CD4-positive, alpha-beta T cell treated with Interleukin-4 for 4 hours (primary cell): ENCODE results near the gene ATP8B4.
A peak's percentile ranks its signal among the peaks of the same experiment; 100 is the strongest.
"Not testable (repeated sequence)": the region's sequence is repeated elsewhere in the genome, so short reads cannot be mapped to it uniquely, and the experiment has no call there.

Experiments
- DNase-seq: peaks from one replicate; pipeline ENCODE4 v3.0.0-alpha.2; 2020

ATP8B4 gene, protein sequence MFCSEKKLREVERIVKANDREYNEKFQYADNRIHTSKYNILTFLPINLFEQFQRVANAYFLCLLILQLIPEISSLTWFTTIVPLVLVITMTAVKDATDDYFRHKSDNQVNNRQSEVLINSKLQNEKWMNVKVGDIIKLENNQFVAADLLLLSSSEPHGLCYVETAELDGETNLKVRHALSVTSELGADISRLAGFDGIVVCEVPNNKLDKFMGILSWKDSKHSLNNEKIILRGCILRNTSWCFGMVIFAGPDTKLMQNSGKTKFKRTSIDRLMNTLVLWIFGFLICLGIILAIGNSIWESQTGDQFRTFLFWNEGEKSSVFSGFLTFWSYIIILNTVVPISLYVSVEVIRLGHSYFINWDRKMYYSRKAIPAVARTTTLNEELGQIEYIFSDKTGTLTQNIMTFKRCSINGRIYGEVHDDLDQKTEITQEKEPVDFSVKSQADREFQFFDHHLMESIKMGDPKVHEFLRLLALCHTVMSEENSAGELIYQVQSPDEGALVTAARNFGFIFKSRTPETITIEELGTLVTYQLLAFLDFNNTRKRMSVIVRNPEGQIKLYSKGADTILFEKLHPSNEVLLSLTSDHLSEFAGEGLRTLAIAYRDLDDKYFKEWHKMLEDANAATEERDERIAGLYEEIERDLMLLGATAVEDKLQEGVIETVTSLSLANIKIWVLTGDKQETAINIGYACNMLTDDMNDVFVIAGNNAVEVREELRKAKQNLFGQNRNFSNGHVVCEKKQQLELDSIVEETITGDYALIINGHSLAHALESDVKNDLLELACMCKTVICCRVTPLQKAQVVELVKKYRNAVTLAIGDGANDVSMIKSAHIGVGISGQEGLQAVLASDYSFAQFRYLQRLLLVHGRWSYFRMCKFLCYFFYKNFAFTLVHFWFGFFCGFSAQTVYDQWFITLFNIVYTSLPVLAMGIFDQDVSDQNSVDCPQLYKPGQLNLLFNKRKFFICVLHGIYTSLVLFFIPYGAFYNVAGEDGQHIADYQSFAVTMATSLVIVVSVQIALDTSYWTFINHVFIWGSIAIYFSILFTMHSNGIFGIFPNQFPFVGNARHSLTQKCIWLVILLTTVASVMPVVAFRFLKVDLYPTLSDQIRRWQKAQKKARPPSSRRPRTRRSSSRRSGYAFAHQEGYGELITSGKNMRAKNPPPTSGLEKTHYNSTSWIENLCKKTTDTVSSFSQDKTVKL

GRCh38 chr15:50119063-50120040, at the start of gene ATP8B4:
TSS of gene ATP8B4 (minus strand) at chr15:50119233. CDS start at chr15:50106966, 12,267 bp downstream.
- DNase-seq = no peak

DNA sequence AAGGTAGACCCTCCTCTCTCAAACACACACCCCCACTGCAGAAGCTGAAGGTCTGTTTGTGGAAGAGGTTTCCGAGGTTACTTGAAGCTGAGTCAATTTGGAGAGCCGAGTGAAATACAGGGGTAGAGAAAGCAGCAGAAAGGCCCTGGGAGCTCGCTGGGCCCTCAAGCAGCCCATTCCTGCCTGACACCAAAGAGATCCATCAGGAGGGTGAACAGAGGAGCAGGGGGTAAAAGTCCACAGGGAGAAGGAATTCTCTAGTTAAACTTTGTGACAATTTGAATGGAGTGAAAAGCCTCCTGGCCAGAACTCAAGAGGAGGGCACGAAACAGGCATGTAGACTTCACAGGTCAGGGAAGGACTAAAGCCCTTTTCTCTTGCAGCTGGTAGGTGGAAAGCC, 49.3 kb upstream of the ATP8B4 start:
- no peak for DNase-seq

DNA sequence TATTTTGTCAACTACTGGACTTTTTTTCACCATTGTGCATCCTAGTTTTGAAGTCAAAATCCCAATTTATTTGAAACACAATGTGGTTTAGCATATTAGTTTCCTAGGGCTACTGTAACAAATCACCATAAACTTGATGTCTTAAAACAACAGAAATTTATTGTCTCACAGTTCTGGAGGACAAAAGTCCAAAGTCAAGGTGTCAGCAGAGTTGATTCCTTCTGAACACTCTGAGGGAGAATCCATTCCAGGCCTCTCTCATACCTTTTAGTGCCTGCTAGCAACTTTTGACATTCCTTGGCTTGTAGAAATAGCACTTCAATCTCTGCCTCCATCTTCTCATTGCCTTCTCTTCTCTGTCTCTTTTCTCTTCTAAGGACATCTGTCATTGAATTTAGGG, 48.1 kb upstream of the ATP8B4 start:
- no peak for DNase-seq

DNA sequence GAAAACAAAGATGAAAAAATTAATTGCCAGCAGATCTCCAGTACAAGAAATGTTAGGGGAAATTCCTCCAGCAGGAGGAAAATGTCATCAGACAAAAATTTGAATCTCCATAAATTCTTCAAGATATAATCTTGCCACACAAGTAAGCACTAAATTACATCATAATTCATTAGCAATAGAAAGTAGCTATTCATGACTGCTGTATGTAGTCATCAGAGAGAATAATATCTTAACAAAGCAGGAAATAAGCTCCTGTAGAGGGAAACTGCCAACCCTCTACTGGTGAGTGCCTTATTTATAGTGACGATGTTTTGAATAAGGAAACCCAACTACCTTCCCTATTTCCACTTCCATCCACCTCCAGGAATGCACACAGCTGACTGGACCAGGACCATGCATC, 47.2 kb upstream of the ATP8B4 start:
- no peak for DNase-seq

DNA sequence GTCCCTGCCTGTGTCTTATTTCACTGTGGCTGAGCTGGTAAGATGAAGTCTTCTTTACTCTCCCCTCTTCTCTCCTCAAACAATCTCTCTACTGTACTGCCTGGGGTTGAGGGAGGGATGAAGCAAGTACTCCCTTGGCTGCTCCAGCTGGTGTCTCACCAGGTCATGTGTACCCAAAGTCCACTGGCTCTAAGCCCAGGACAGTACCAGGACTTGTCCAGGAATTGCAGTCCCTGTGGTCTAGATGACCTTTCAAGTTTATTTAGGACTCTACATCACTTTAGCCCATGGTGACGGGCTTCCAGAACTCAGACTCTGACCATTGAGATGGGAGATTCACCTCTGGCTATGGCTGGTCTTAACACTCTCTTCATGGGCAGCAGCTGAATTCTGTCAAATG, 45.4 kb upstream of the ATP8B4 start:
- no peak for DNase-seq

DNA sequence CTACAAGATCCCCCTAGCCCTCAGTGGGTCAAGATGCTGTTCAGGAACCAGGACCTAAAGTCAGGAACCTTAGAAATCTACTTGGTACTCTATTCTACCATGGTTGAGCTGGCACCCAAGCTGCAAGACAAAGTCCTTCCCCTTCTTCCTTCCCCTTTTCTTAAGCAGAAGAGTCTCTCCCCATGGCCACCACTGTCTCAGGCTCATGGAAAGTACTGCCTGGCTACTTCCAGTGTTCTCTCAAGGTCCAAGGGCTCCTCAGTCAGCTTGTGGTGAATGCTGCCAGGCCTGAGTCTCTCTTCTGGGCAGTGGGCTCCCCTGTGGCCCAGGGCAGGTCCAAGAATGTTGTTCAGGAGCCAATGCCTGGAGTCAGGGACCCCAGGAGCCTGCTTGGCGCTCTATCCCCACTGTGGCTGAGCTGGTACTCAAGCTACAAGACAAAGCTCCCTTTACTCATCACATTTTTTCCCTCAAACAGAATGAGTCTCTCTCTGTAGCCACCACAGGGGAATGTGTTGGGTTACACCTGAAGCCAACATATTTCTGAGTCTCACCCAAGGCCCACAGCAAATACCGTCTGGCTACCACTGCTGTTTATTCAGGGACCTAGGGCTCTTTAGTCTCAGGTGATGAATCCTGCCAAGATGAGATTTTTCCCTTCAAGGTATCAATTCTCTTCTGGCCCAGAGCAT, 44.8 kb upstream of the ATP8B4 start:
- DNase-seq = no peak

- DNase-seq = no peak
Measured at GRCh38 chr15:50162969-50163718, 44.1 kb upstream of the ATP8B4 start.

- DNase-seq = not testable (repeated sequence)
Measured at GRCh38 chr15:50158236-50158635, 39.2 kb upstream of the ATP8B4 start.

GRCh38 chr15:50151476-50151875, 32.4 kb upstream of the ATP8B4 start:
- no peak for DNase-seq

DNA sequence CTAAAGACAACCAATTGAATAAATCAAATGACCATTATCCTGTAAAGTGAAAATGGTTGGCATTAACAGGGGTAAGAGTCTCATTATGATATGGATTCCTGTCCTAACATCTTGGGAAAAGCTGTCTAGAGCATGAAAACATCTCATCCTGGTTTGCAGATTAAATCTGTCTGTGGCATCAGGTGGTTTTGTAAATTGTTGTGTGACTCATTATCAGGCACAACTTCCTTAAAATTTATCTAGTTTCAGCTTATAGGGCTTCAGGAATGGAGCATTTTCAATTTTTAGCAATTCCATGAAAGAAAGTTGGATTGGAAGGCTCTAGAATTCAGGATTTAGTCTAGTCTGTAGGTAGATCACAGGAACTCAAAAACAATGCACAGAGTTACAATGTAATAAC, 31.8 kb upstream of the ATP8B4 start:
- no peak for DNase-seq

DNA sequence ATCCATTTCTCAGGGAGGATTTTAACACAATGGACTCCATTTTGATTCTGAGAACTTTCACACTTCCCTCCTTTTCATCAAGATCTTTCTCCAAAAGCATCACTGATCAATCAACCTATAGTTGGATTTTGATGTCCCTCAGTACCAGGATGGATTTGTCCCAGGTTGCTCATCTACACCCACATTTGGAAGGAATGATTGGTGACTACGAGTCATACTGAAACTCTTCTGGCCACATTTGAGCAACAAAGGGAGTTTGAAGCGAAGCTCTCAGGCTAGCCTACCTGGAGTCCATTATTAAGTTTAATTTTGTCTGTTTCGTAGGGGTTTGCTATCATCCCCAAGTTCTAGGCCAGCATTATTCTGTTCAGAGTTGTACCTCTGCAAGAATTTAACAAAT, 31.3 kb upstream of the ATP8B4 start:
- no peak for DNase-seq

DNA sequence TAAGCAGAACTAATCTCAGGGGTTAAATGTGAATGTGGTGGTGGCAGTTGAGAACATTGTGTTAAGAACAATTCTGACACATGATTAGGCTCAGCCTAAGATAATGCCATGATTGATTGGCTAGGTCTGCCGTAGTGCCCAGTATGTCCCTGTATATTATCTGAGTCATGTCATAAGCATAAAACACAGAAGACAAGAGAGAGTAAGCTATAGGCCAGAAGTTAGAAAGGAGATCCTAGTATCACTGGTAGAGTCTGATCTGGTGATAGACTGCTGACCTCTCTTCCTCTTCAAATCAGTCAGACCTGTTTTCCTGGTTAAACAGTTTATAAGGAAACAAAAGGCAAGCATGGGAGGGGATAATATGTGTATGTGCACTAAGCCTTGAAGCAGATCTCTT, 30.1 kb upstream of the ATP8B4 start:
- no peak for DNase-seq

DNA sequence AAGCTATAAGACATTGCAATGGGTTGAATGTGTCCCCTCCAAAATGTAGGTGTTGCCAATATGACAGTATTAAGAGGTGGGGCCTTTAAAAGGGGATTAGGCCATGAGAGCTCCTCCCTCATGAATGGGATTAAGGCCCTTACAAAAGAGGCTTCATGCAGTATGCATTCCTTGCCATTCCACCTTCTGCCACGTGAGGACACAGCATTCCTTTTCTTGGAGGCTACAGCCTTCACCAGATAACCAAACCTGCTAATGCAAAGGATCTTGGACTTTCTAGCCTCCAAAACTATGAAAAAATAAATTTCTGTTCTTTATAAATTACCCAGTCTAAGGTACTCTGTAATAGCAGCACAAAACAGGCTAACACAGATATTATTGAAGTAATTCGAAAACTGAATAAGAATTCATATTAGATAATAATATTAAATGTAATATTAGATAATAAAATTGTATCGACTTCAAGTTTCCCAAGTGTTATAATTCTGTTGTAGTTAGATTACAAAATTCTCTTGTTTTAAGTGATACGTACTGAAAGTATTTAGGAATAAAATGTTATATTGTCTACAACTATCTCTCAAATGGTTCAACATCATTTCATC, 29.4 kb upstream of the ATP8B4 start:
- DNase-seq = no peak

- DNase-seq = no peak
Measured at GRCh38 chr15:50146632-50147031, 27.6 kb upstream of the ATP8B4 start.

DNA sequence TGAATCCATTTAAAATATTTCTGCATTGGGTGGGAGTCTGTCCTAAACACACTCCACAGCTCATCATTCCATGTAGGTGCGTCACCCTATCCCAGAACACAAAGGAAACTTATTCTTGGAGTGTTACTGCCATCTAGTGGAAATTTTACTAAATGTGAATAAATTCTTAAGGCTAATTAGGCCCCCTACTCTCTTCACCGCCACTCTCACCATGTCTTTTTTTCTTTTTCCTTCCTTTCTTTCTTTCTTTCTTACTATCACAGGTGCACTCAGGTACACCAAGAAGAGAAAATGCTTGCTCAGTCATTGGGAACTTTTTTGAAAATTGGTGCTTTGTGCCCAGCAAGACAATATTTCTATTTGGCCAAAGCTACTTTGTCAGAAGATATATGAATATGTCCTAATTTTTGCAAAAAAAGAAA, 26.4 kb upstream of the ATP8B4 start:
- DNase-seq = peak; percentile 58

GRCh38 chr15:50144341-50145120, 25.5 kb upstream of the ATP8B4 start:
- no peak for DNase-seq

- DNase-seq = no peak
Measured at GRCh38 chr15:50143255-50143860, 24.3 kb upstream of the ATP8B4 start.

GRCh38 chr15:50141856-50142255, 22.8 kb upstream of the ATP8B4 start:
- DNase-seq = no peak

- no peak for DNase-seq
Measured at GRCh38 chr15:50140983-50141382, 21.9 kb upstream of the ATP8B4 start.
